Measurements from ENCODE around the gene CALD1. TPM values are rescaled to one million over a fixed set of nuclear protein-coding genes. Genes with fewer than 3 reads are reported as not detected.
A peak's percentile ranks its signal among the peaks of the same experiment; 100 is the strongest.

The CALD1 gene
- total and polyA plus RNA-seq, 7 donors: 16.8 to 59.5 (median 25.0) TPM

DNA sequence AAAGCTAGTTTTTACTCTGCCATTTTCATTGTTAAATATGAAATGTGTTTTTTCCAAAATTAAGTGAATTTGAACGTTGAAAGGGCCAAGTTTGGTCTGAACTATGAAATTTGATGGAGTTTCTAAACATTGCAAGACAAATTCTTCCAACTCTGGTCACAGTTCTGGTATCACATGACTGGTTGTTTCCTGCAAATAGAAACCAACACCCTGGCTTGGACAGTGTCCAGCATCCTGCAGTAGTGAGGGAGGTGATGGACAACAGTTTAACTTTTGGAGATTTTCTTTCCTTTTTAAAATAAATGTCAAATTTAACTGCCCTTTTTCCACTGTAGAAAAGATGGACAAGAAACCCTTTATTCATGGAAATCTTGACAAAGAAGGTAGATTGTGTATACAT lies 152.1 kb downstream of the CALD1 start:
- no peak for DNase-seq
- H3K36me3 ChIP-seq (ENCODE audit: insufficient read depth in 1 of 2, low read depth in 1 of 2): peaks cover 0 to 3% of the 10 kb centered on the region in 2 donors
- no peaks in the 10 kb centered on the region for H3K9me3 ChIP-seq
- ATAC-seq: no peak
- TF ChIP-seq CTCF (IDR thresholded peaks at IDR 0.05): no peak
- no peak overlapping the region for H3K27ac ChIP-seq
- intact Hi-C loops (cut with DNase I): no loop called here
- 14 to 39% (median 19%) methylated on average over 1 of the region's 1 CpG for WGBS, 3 donors
- peaks cover 3% of the 10 kb centered on the region for H3K4me1 ChIP-seq
- H3K27me3 ChIP-seq (ENCODE audit: insufficient read depth in 3 of 3, low read length in 2 of 3): no peaks in the 10 kb centered on the region
- no peak overlapping the region for H3K4me3 ChIP-seq

- intact Hi-C loops (cut with DNase I): no loop called here
Observed at GRCh38 chr7:134932707-134933370, 153.4 kb downstream of the CALD1 start.

DNA sequence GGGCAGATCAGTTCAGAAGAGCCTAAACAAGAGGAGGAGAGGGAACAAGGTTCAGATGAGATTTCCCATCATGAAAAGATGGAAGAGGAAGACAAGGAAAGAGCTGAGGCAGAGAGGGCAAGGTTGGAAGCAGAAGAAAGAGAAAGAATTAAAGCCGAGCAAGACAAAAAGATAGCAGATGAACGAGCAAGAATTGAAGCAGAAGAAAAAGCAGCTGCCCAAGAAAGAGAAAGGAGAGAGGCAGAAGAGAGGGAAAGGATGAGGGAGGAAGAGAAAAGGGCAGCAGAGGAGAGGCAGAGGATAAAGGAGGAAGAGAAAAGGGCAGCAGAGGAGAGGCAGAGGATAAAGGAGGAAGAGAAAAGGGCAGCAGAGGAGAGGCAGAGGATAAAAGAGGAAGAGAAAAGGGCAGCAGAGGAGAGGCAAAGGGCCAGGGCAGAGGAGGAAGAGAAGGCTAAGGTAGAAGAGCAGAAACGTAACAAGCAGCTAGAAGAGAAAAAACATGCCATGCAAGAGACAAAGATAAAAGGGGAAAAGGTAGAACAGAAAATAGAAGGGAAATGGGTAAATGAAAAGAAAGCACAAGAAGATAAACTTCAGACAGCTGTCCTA lies 154.1 kb downstream of the CALD1 start:
- TF ChIP-seq CTCF (IDR thresholded peaks at IDR 0.05): no peak
- 79 to 87% (median 86%) methylated on average over 3 of the region's 3 CpGs for WGBS, 3 donors
- ATAC-seq: no peak
- Histone ChIP-seq H3K36me3 (ENCODE audit: insufficient read depth in 1 of 2, low read depth in 1 of 2) (peaks cover 0 to 3% of the 10 kb centered on the region in 2 donors), H3K27ac (no peak overlapping the region), H3K4me1 (peaks cover 3% of the 10 kb centered on the region), H3K9me3 (no peaks in the 10 kb centered on the region), H3K27me3 (ENCODE audit: insufficient read depth in 3 of 3, low read length in 2 of 3) (no peaks in the 10 kb centered on the region), H3K4me3 (no peak overlapping the region)
- no peak for DNase-seq
- intact Hi-C loops (cut with DNase I): no loop called here

More at GRCh38 chr7:134932707-134933370, 153.4 kb downstream of the CALD1 start:
- peaks cover 3% of the 10 kb centered on the region for H3K4me1 ChIP-seq
- peaks cover 0 to 3% of the 10 kb centered on the region in 2 donors for H3K36me3 ChIP-seq (ENCODE audit: insufficient read depth in 1 of 2, low read depth in 1 of 2)
- H3K27me3 ChIP-seq (ENCODE audit: insufficient read depth in 3 of 3, low read length in 2 of 3): no peaks in the 10 kb centered on the region
- 77 to 86% (median 85%) methylated on average over 17 of the region's 17 CpGs for WGBS, 3 donors
- no peaks in the 10 kb centered on the region for H3K9me3 ChIP-seq
- ATAC-seq: peak in 1 of 4 donors; percentile 40
- DNase-seq: peak in 1 of 2 donors; percentile 26
- peak overlapping the region; percentile 24 for H3K27ac ChIP-seq
- TF ChIP-seq CTCF (IDR thresholded peaks at IDR 0.05): no peak
- no peak overlapping the region for H3K4me3 ChIP-seq

- H3K27me3 ChIP-seq (ENCODE audit: insufficient read depth in 3 of 3, low read length in 2 of 3): no peaks in the 10 kb centered on the region
- DNase-seq: no peak
- TF ChIP-seq CTCF (IDR thresholded peaks at IDR 0.05): no peak
- intact Hi-C loops (cut with DNase I): no loop called here
- no peak overlapping the region for H3K4me3 ChIP-seq
- no peaks in the 10 kb centered on the region for H3K36me3 ChIP-seq (ENCODE audit: insufficient read depth in 1 of 2, low read depth in 1 of 2)
- H3K4me1 ChIP-seq: peaks cover 3% of the 10 kb centered on the region
- peak in 2 of 4 donors; percentile 49 to 65 for ATAC-seq
- H3K9me3 ChIP-seq: no peaks in the 10 kb centered on the region
- H3K27ac ChIP-seq: no peak overlapping the region
- 72 to 87% (median 77%) methylated on average over 2 of the region's 2 CpGs for WGBS, 3 donors
Observed at GRCh38 chr7:134935701-134936100, 156.3 kb downstream of the CALD1 start.

Measured in psoas muscle (tissue), 8 donors.